Endometrial microvascular endothelial cells (primary cell): Measurements from ENCODE around the gene ATXN7L3B. TPM values are rescaled to one million over a fixed set of nuclear protein-coding genes. Genes with fewer than 3 reads are reported as not detected.
"Not testable (repeated sequence)": the region's sequence is repeated elsewhere in the genome, so short reads cannot be mapped to it uniquely, and the experiment has no call there.

Experiments used
- in situ Hi-C: cut with HindIII; loops from 2 replicates; pipeline ENCODE4 v1.10.0; 2017; ENCODE audit warnings: low sequenced_read_pairs, low pct_unique_long_range_greater_than_20kb; ENCODE audit errors: inconsistent ontology term
- total RNA-seq: library from RNA; depleted of rRNA; stranded (reverse); fragments of >200 nt; gene quantifications from one replicate; pipeline ENCODE4 v1.2.3, GENCODE V29; 2015; ENCODE audit errors: inconsistent ontology term

ATXN7L3B gene, protein sequence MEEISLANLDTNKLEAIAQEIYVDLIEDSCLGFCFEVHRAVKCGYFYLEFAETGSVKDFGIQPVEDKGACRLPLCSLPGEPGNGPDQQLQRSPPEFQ
- 15.9 TPM for total RNA-seq

DNA sequence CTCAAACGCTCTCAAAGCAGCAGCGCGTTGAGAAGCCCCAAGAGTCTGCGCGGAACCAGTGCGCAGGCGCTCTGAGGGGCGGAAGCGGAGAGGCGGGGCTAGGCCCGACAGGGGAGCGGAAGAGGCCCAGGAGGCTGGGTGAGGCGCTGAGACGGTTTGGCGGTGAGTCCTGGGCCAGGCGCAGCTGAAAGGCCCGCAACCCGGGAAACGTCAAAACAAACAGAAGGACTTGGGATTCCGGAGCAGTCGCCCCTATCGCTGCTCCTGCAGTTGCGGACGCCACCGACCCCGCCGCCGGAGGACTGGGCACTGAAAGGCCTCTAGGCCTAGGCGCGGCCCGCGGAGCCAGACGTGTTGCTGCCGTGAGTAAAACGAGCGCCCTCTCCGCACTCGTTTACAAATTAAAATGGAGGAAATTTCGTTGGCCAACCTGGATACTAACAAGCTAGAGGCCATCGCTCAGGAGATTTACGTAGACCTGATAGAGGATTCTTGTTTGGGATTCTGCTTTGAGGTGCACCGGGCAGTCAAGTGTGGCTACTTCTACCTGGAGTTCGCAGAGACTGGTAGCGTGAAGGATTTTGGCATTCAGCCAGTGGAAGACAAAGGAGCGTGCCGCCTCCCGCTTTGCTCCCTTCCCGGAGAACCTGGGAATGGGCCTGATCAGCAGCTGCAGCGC, at the start of gene ATXN7L3B:
Gene ATXN7L3B (plus strand): TSS at position 129 of the 679 bp plus-strand sequence. CDS start 278 bp downstream, at position 407.
- in situ Hi-C loops, result no loop called here

DNA sequence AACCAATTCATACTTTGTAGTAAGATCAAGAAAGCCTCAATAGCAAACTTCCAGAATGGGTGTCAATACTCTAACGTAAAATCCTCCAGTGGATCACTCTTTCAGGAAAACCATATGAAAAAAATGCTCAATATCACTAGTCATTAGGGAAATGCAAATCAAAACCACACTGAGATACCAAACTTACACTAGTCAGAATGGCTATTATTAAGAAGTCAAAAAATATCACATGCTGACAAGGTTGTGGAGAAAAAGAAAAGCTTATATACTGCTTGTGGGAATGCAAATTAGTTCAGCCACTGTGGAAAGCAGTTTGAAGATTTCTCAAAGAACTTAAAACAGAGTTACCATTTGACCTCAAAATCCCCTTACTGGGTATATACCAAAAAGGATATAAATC, 49.5 kb upstream of the ATXN7L3B start:
- in situ Hi-C loops, result no loop called here

DNA sequence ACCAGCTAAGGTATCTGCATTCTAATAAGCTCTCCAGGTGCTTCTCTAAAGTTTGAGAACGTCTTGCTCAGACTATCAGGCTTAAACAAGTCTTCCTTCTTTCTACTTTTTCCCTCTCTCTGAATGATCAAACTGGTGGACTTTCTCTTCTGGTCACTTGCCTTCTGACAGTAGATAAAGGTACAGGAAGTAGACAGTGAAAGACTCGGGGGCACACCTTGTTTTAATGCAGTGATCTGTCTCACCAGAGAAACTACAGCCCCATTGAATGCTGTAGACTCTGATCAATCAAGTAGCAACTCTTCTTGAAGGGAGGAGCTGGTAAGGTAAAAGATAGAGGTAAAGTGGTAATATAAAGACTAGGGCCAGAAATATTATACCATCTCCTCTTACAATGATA, 48.1 kb upstream of the ATXN7L3B start:
- in situ Hi-C loops, result no loop called here

DNA sequence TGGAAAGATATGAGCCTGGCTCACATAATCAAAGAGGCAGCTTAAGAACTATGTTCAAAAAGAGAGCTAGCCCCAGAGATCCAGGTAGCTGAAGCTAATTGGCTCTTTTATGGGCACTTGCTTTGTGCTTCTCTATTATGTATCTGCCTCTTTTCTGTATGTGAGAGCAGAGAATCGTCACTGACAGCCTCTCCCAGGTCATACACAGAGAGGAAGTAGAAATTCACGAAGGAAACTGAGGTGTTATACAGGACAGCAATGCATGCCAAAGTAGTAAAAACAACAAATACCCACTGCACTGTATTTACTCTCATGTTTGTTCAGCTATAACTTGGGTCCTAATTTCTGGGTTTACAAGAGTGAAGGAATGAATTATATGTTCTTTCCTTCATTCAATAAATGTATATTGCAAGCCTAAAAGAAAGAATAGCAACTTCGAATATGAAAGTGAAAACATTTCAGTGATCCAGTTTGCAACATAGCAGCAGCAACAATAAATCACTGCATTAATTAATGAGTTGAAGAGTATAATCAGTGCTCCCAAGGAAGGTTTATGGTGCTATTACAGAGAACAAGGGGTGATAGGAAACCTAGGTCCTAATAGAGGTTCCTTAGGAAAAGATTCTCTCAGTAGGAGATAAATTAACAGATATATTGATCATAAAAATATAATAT, 47.1 kb upstream of the ATXN7L3B start:
- in situ Hi-C loops, result no loop called here

DNA sequence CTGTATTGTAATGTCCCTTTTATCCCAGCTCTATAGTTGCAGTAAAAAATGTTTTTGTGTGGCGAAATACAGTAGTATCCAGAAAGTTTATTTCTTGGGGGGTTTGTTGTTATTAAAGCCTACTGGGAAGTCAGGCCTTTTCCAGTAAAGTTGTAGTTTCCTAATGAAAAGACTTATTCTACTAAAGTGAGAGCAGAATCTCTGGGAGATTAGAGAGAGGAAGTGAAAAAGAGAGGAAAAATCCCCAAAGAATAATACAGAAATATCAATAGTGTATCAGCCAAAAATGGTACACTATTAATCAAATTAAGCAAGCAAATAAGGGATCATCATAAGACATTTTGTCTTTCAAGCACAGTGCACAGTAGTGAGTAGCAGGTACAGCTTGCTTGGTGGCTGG, 46.3 kb upstream of the ATXN7L3B start:
- in situ Hi-C loops, result no loop called here

DNA sequence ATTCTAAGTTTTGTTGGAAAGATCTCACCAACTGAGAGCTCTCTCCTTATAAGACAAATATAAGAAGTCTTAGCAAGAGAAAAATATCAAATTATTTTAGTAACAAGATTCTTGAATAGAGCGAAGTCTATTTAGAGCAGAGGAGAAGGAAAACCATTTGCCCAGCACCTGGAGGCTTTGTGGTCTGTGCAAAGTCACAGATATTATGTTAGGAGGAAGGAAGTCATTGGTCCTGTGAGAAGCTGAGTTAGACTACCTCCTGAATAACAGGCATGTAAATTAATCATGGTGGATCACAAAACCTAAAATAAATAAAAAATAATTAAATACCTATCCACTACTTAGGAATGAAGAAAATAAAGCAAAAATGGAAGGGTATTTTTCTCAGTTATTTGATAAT, 38.4 kb upstream of the ATXN7L3B start:
- in situ Hi-C loops, result no loop called here

DNA sequence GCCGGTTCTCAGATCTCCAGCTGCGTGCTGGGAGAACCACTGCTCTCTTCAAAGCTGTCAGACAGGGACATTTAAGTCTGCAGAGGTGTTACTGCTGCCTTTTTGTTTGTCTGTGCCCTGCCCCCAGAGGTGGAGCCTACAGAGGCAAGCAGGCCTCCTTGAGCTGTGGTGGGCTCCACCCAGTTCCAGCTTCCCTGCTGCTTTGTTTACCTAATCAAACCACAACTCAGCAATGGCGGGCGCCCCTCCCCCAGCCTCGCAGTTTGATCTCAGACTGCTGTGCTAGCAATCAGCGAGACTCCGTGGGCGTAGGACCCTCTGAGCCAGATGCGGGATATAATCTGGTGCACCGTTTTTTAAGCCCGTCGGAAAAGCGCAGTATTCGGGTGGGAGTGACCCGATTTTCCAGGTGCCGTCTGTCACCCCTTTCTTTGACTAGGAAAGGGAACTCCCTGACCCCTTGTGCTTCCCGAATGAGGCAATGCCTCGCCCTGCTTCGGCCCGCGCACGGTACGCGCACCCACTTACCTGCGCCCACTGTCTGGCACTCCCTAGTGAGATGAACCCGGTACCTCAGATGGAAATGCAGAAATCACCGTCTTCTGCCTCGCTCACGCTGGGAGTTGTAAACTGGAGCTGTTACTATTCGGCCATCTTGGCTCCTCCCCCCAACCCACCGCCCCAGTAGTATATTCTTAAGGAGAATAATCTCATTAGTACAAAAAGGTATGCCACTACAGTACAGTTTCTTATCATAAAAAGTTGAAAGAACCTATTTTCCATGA, 28.6 kb upstream of the ATXN7L3B start:
- in situ Hi-C loops, result not testable (repeated sequence)

DNA sequence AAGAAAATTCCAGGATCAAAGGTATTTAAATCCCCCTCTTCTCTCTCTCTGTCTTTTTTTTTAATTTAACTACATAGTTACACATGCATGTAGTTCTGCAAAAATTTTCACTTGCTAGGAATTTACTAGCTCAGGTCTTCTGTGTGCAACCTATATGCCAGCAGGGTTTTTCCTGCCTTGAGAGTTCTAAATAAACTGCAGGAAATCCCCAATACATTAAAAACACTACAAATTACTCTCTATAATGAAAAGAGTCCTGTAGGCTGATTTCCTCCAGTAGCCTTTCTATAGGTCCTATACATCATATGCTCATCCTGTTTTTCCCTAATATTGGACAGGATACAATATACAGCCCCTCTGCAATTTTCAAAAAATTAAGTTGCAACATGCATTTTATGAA, 27.7 kb upstream of the ATXN7L3B start:
- in situ Hi-C loops, result no loop called here

DNA sequence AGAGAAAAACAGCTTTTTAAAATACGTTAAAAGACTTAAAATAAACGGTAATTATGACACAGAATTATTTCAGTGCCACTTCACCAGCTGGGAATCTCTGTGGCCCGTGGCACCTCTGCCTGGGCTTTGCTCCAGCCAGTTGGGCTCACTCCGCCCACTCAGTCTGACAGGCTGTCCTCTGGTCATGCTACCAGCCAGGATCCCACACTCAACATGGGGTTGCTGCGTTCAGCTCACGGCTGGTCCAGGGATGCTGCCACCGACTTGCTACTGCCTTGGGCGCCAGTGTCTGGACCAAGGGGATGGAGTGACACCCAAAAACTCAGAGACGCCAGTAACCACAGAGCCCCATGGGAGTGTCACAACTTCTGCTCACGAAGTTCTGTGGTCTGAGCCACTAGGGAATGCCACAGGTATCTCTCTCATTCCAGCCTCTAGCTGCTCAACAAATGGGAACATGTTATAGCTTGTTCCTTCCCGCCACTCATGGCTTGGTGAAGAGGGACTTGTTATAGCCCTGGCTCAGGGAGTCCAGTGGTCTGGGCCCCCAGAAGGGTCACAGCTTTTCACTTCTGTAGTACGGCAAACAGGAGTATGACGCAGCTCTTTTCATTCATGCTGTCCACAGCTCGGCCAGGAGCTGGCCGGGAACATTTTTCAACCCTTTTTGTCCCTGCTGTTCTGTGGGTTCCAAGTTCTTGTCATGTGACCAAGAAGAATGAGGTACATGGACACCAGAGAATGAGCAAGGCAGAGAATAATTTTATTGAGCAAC, 23.4 kb upstream of the ATXN7L3B start:
- in situ Hi-C loops, result no loop called here

DNA sequence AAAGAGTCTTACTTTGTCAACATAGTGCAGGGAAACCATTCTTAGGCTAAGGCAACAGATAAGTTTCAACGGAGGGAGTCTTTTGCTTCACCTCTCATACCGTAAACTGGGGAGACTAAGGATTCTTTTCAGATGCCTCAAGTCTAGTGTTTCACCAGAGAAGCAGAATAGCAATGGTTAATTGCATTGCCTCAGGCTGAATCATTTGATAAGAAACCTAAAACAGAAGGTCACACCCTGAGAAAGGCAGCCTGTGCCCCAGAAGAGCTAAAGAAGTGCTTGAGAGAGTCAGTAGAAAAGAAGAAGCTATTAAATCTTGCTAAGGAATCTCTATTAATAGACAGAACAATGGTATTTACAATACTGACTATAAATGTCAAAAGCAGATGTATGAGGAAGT, 21.8 kb upstream of the ATXN7L3B start:
- in situ Hi-C loops, result no loop called here

DNA sequence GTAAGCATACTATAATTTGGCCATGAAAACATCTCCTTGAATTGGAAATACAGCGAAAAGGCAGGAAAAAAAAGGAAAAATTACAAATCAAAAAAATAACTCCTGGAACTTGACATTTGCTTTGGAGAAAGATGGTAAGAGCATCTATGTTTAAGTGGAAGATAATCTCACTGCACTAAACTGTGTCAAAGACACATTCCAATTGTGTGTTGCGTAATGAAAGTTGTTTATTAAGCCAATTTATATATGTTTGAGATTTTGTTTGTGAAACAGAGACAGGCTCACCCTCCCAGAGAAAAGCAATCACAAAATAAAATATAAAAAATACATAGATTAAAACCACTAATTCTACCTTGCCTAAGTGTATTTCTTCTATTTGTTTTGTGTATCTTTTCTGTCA, 11.1 kb upstream of the ATXN7L3B start:
- in situ Hi-C loops, result no loop called here

DNA sequence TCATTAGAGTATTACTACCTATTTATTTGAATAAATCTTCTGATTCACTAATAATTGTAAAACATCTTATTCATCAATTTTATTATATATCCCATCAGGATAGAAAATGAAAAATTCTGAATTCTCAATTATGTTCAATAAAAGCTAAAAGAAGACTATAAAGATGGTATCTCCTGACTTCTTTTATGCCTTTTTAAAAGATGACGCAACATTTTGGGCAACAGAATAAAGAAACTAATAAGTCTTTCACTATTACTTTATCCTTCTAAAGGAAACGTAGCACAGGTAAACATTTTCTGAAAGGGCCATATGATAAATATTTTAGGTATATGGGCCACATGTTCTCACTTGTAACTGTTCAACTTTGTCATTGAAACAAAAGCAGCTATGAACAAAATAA, 10.1 kb upstream of the ATXN7L3B start:
- in situ Hi-C loops, result no loop called here

DNA sequence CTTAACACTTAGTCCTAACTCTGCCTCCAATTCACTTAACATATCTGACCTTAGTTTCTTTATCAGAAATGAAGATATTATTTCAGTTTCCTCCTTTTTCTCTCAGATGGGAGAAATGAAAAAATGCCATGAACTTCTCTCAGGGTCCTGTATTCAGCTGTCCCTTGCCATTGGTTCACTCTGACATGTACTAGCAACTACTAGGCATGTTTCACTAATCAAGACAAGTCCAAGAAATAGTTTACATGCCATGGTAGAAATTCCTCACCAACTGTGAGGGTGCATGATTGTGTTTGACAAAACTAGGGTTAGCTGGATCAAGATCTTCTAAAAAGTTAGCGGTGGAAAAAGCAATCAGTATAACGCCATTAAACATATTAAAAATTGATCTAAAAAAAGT, 7.0 kb upstream of the ATXN7L3B start:
- in situ Hi-C loops, result no loop called here

DNA sequence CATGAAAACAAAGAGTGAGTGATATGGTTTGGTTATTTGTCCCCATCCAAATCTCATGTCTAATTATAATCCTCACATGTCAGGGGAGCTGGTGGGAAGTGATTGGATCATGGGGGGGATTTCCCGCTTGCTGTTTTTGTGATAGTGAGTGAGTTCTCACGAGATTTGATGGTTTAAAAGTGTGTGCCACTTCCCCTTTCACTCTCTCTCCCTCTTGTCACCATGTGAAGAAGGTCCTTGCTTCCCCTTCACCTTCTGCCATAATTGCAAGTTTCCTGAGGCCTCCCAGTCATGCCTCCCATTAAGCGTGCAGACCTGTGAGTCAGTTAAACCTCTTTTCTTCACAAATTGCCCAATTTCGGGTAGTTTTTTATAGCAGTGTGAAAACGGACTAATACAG, 2.1 kb upstream of the ATXN7L3B start:
- in situ Hi-C loops, result no loop called here

DNA sequence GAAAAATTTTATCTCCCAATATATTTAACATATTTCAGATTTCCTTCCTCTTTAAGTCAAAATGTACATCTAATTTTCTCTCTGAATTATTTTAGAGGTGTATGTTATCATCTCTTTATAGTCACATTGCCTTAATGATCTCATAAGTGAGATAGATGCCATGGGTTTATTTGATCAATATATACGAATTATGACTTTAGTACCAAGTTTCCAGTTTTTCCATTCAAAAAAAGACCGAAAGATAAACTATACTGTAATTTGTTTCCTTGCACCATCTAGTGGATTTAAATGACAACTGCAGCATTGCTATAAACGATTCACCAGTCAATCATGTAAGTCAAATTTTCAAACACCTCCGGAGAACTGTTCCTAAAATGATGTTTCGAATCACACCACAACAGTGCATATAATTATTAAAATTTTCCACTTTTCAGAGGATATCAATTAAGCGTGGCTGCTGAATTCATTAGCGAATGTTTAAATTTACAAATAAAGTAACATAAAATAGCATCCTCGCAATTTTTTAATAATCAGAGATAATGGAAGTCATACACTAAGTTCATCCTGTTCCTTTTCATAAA, 419 bp upstream of the ATXN7L3B start:
- in situ Hi-C loops, result no loop called here

DNA sequence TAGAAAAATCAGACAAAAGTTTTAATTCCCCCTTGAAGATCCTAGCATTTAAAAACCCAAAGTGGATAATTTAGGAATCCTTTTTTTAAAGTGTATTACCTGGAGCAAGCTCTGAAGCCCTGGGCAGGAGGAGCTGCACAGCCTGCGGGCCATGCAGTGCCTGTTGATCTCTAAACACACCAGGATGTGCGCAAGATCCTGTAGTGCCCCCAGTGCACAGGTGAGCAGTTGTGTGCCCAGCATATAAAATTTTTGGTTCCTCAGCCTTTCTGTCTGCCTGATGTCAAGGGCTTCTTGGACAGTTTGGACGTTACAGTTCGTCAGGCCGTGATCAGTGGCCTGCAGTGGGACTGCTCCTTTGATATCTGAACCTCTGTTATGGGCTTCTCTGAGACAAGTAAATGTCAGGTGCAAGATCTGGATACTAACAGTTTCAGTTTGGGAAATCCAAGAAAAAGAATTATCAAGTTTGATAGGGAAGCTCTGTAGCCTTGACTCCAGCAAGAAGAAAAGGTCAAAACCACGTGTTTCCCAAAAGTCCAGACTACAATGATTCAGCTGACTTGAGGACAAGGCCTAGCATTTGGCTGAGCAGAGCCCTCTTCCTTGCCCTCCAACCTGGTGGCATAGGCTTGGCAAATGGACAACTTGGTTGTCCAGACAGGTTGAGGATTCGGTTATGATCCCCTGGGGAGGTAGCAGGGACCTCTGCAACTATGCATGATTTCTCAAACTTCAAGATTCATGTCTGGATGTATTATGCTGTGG, 1.0 kb downstream of the ATXN7L3B start:
- in situ Hi-C loops, result no loop called here

DNA sequence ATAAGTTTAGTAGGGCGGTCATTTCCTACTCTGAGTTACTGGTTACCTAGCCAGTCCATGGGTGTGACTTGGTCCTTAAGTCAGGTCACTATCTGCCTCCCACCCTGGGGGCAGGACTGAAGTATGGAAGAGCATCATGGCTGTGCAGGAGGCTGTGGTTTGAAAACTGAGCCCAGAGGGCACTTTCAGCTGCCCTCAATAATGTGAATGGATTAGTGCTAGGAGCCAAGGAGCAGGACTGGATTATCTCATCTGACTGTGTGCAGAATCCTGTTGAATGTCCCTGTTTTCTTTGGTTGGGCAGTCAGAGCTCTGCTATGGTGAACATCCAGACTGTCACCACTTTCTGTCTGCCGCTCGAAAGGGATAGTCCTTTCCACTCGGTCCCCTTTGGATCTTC, 1.6 kb downstream of the ATXN7L3B start:
- in situ Hi-C loops, result no loop called here
